Esophagus squamous epithelium (tissue), 5 donors: ENCODE measurements around the gene MMP7. TPM values are rescaled to one million over a fixed set of nuclear protein-coding genes. Genes with fewer than 3 reads are reported as not detected.

Source experiments
- DNase-seq: peaks from one replicate; lab custom pipeline; 2025; lab: John Stamatoyannopoulos, UW
- H3K27ac ChIP-seq, 4 donors: fragments of 200-600 bp; sonication (generic); one replicate each; pipeline ENCODE4 v1.5.1; 2016 to 2019; ENCODE audit warnings: mild to moderate bottlenecking in 1 of 4
- H3K27me3 ChIP-seq, 4 donors: fragments of 200-600 bp; sonication (generic); 1 replicate in 3 of 4; 2 replicates in 1 of 4; pipeline versions ENCODE4 v1.5.1 to v1.6.0; 2017 to 2021; ENCODE audit warnings: antibody characterized with exemption in 1 of 4
- H3K36me3 ChIP-seq, 3 donors: fragments of 200-600 bp; sonication (generic); one replicate each; pipeline ENCODE4 v1.5.1; 2016 to 2019
- H3K4me1 ChIP-seq, 3 donors: fragments of 200-600 bp; sonication (generic); one replicate each; pipeline ENCODE4 v1.5.1; 2017 to 2019
- H3K4me3 ChIP-seq, 4 donors: fragments of 200-600 bp; sonication (generic); 1 replicate in 3 of 4; 2 replicates in 1 of 4; pipeline ENCODE4 v1.5.1; 2016 to 2019; ENCODE audit warnings: mild to moderate bottlenecking in 2 of 4, moderate library complexity in 1 of 4
- H3K9me3 ChIP-seq, 3 donors: fragments of 200-600 bp; sonication (generic); one replicate each; pipeline ENCODE4 v1.5.1; 2016 to 2019
- POLR2A ChIP-seq, 4 donors: fragments of 450-650 bp; IDR thresholded peaks; one replicate each; pipeline ENCODE4 v1.6.1; 2017; ENCODE audit warnings: antibody characterized with exemption in 4 of 4, mild to moderate bottlenecking in 4 of 4, moderate library complexity in 3 of 4
- WGBS, 2 donors: methylation state at CpG; one replicate each; pipeline ENCODE4 v1.1.5; 2018; 5-methylcytosine and 5-hydroxymethylcytosine counted together
- intact Hi-C: fragments of 100-400 bp; cut with DNase I; formaldehyde crosslinking; loops from one replicate; pipeline ENCODE4 v1.15.0; 2022
- total RNA-seq, 4 donors: library from RNA; depleted of rRNA; stranded (reverse); fragments of >200 nt; gene quantifications; one replicate each; pipeline ENCODE4 v1.1.0, GENCODE V29; 2016
- TF ChIP-seq, protein P1 (sequence below), 6 experiments: fragments of 450-650 bp in 4 of 6; fragments of 200-600 bp in 2 of 6; sonication (generic) in 2 of 6; IDR thresholded peaks; one replicate each; pipeline ENCODE4 v1.5.1; 2016 to 2019; ENCODE audit warnings: antibody characterized with exemption in 6 of 6, mild to moderate bottlenecking in 4 of 6, moderate library complexity in 4 of 6
- donor health status: DM: yes; HTN: yes; CAD: no.

MMP7 gene
- total RNA-seq, 4 donors from 2014 or later = 35.8 TPM; not detected in 3

GRCh38 chr11:102545701-102546100 lies 15.2 kb upstream of the MMP7 start:
- H3K4me3 ChIP-seq = no peak overlapping the region
- TF ChIP-seq, protein P1, sequence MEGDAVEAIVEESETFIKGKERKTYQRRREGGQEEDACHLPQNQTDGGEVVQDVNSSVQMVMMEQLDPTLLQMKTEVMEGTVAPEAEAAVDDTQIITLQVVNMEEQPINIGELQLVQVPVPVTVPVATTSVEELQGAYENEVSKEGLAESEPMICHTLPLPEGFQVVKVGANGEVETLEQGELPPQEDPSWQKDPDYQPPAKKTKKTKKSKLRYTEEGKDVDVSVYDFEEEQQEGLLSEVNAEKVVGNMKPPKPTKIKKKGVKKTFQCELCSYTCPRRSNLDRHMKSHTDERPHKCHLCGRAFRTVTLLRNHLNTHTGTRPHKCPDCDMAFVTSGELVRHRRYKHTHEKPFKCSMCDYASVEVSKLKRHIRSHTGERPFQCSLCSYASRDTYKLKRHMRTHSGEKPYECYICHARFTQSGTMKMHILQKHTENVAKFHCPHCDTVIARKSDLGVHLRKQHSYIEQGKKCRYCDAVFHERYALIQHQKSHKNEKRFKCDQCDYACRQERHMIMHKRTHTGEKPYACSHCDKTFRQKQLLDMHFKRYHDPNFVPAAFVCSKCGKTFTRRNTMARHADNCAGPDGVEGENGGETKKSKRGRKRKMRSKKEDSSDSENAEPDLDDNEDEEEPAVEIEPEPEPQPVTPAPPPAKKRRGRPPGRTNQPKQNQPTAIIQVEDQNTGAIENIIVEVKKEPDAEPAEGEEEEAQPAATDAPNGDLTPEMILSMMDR (IDR thresholded peaks at IDR 0.05) = no peak
- no peak for TF ChIP-seq POLR2A (IDR thresholded peaks at IDR 0.05)
- no peaks in the 10 kb centered on the region for H3K9me3 ChIP-seq
- H3K27me3 ChIP-seq = no peaks in the 10 kb centered on the region
- intact Hi-C loops = no loop called here
- WGBS, 2 donors = 69 to 82% methylated on average over 4 of the region's 4 CpGs
- H3K27ac ChIP-seq = no peak overlapping the region
- no peaks in the 10 kb centered on the region for H3K4me1 ChIP-seq
- DNase-seq = no peak
- no peaks in the 10 kb centered on the region for H3K36me3 ChIP-seq

DNA sequence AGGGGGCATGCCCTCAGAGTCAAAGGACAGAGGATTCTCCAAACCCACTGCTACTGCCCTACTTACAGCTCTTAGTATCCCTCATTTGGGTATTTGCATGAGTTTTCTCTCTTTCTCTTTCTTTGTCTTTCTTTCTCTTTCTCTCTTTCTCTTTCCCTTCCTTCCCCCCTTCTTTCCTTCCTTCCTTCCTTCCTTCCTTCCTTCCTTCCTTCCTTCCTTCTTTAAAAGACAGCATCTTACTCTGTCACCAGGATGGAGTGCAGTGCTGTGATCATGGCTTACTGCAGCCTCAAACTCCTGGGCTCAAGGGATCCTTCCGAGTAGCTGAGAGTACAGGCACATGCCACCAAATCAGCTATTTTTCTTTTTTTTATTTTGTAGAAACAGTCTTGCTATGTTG lies 14.0 kb upstream of the MMP7 start:
- intact Hi-C loops = no loop called here

GRCh38 chr11:102539567-102539966 lies 9.0 kb upstream of the MMP7 start:
- WGBS, 2 donors = 66 to 100% methylated on average over 1 to 2 of the region's 2 CpGs
- no peak for TF ChIP-seq POLR2A (IDR thresholded peaks at IDR 0.05)
- TF ChIP-seq, protein P1 (IDR thresholded peaks at IDR 0.05) = no peak
- Histone ChIP-seq H3K4me3 (no peak overlapping the region), H3K36me3 (no peaks in the 10 kb centered on the region), H3K27me3 (peaks cover 0 to 6% (median 0%) of the 10 kb centered on the region in 4 donors), H3K9me3 (no peaks in the 10 kb centered on the region), H3K4me1 (no peaks in the 10 kb centered on the region), H3K27ac (no peak overlapping the region)
- no peak for DNase-seq
- intact Hi-C loops = no loop called here

More for the DNA sequence above, 14.0 kb upstream of the MMP7 start:
- Histone ChIP-seq H3K27ac (no peak overlapping the region), H3K27me3 (no peaks in the 10 kb centered on the region), H3K9me3 (no peaks in the 10 kb centered on the region), H3K36me3 (no peaks in the 10 kb centered on the region), H3K4me1 (no peaks in the 10 kb centered on the region), H3K4me3 (no peak overlapping the region)
- no peak for DNase-seq
- TF ChIP-seq POLR2A (IDR thresholded peaks at IDR 0.05) = no peak
- TF ChIP-seq, protein P1 (IDR thresholded peaks at IDR 0.05) = no peak
- 74 to 100% methylated on average over 1 of the region's 1 CpG for WGBS, 2 donors

DNA sequence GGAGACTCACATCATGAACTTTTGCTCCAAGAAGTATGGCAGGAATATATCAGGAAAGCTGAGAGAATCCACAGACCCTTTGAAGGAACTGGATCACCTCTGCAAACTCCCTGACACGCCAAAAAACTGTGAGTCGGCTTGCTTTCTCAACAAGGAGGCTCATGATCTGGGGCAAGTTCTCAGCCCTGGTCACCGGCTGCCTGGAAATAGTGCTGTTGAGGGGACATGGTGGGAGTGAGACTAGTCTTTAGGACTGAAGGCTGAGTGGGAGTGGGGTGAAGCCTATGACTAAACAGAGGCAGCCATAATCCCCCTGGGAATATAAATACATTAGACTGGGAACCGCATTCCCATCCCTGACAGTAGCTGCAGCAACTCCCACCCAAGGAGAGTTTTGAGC lies 8.4 kb upstream of the MMP7 start:
- H3K27ac ChIP-seq = no peak overlapping the region
- H3K9me3 ChIP-seq = no peaks in the 10 kb centered on the region
- intact Hi-C loops = no loop called here
- H3K4me3 ChIP-seq = no peak overlapping the region
- no peak for TF ChIP-seq POLR2A (IDR thresholded peaks at IDR 0.05)
- TF ChIP-seq, protein P1 (IDR thresholded peaks at IDR 0.05) = no peak
- H3K4me1 ChIP-seq = no peaks in the 10 kb centered on the region
- peaks cover 0 to 6% (median 0%) of the 10 kb centered on the region in 4 donors for H3K27me3 ChIP-seq
- no peaks in the 10 kb centered on the region for H3K36me3 ChIP-seq
- DNase-seq = no peak
- 93 to 100% methylated on average over 4 of the region's 4 CpGs for WGBS, 2 donors

GRCh38 chr11:102534261-102534872 lies 3.8 kb upstream of the MMP7 start:
- no peak for DNase-seq
- H3K27me3 ChIP-seq = peaks cover 0 to 6% (median 0%) of the 10 kb centered on the region in 4 donors
- intact Hi-C loops = no loop called here
- peaks cover 0 to 7% (median 0%) of the 10 kb centered on the region in 3 donors for H3K4me1 ChIP-seq
- TF ChIP-seq, protein P1 (IDR thresholded peaks at IDR 0.05) = no peak
- no peak for TF ChIP-seq POLR2A (IDR thresholded peaks at IDR 0.05)
- no peaks in the 10 kb centered on the region for H3K36me3 ChIP-seq
- WGBS, 2 donors = 71 to 78% methylated on average over 6 of the region's 6 CpGs
- no peak overlapping the region for H3K4me3 ChIP-seq
- H3K9me3 ChIP-seq = no peaks in the 10 kb centered on the region
- no peak overlapping the region for H3K27ac ChIP-seq
